IMR-90 (cell line): ENCODE data around the gene ALDH2. TPM values are rescaled to one million over a fixed set of nuclear protein-coding genes. Genes with fewer than 3 reads are reported as not detected.

Source experiments
- ATAC-seq: fragments of 200-7000 bp; cut with Tn5 transposase; 2 replicates; pipeline ENCODE4 v1.9.1; 2020; ENCODE audit warnings: low read depth, mild to moderate bottlenecking, moderate library complexity
- BruUV-seq: library from RNA; stranded (reverse); fragments of 400-500 nt; replicated peaks from 2 replicates; lab custom pipeline; 2021; lab: Mats Ljungman, UMichigan
- CTCF ChIA-PET: fragments of 300-600 bp; formaldehyde crosslinking; extraction: SDS; loops from one replicate; lab custom pipeline; 2021; ENCODE audit warnings: antibody characterized with exemption; lab: Yijun Ruan, JAX
- POLR2A ChIA-PET: fragments of 300-600 bp; sonication (Branson Sonifier 250); formaldehyde crosslinking; loops from one replicate; lab custom pipeline; 2022; ENCODE audit warnings: antibody characterized with exemption; ENCODE audit not compliant: unreplicated experiment; lab: Charles Lee
- DNase-seq: peaks from one replicate; pipeline ENCODE4 v3.0.0; 2013
- H2AFZ ChIP-seq: replicated peaks from 2 replicates; pipeline ENCODE3; 2013; ENCODE audit warnings: low read length, mild to moderate bottlenecking; ENCODE audit not compliant: poor library complexity
- H2AK5ac ChIP-seq: 2 replicates; pipeline ENCODE4 v1.6.1; 2013; ENCODE audit warnings: low read depth, low read length, inconsistent platforms
- H2AK9ac ChIP-seq: replicated peaks from 2 replicates; pipeline ENCODE3; 2013; ENCODE audit warnings: mild to moderate bottlenecking, low read depth, low read length, moderate library complexity; ENCODE audit not compliant: poor library complexity
- H2BK120ac ChIP-seq: 2 replicates; pipeline ENCODE4 v1.6.1; 2013; ENCODE audit warnings: low read depth, low read length, inconsistent platforms
- H2BK15ac ChIP-seq: 3 replicates; pipeline ENCODE4 v1.6.1; 2013; ENCODE audit warnings: low read depth, low read length, inconsistent platforms
- H2BK20ac ChIP-seq: 2 replicates; pipeline ENCODE4 v1.6.1; 2013; ENCODE audit warnings: low read depth, mild to moderate bottlenecking, inconsistent platforms, low read length, moderate library complexity
- H2BK5ac ChIP-seq: 2 replicates; pipeline ENCODE4 v1.6.1; 2013; ENCODE audit warnings: mild to moderate bottlenecking, low read depth, low read length, inconsistent platforms; ENCODE audit not compliant: poor library complexity, severe bottlenecking
- H3K14ac ChIP-seq: replicated peaks from 2 replicates; pipeline ENCODE4 v1.6.1; 2013; ENCODE audit warnings: low read depth, low read length, inconsistent platforms
- H3K18ac ChIP-seq: 2 replicates; pipeline ENCODE4 v1.6.1; 2013; ENCODE audit warnings: low read depth, low read length, control low read depth
- H3K23ac ChIP-seq: 2 replicates; pipeline ENCODE4 v1.6.1; 2013; ENCODE audit warnings: low read depth, low read length, inconsistent platforms
- H3K27ac ChIP-seq: 2 replicates; pipeline ENCODE4 v1.5.1; 2013; ENCODE audit warnings: mild to moderate bottlenecking, control low read depth, low read length; ENCODE audit not compliant: insufficient read depth
- H3K27me3 ChIP-seq: 2 replicates; pipeline ENCODE4 v1.6.1; 2013; ENCODE audit warnings: low read length; ENCODE audit not compliant: control insufficient read depth, insufficient read depth
- H3K36me3 ChIP-seq: 2 replicates; pipeline ENCODE4 v1.6.1; 2013; ENCODE audit warnings: low read length, mixed read lengths; ENCODE audit not compliant: control insufficient read depth, insufficient read depth
- H3K4ac ChIP-seq: 2 replicates; pipeline ENCODE4 v1.6.1; 2013; ENCODE audit warnings: low read depth, low read length, inconsistent platforms
- H3K4me1 ChIP-seq: 2 replicates; pipeline ENCODE4 v1.6.1; 2013; ENCODE audit warnings: low read length, mixed read lengths; ENCODE audit not compliant: control insufficient read depth, insufficient read depth
- H3K4me2 ChIP-seq: 2 replicates; pipeline ENCODE4 v1.6.1; 2013; ENCODE audit warnings: low read depth, mild to moderate bottlenecking, control low read depth, low read length, moderate library complexity
- H3K4me3 ChIP-seq: 2 replicates; pipeline ENCODE4 v1.5.1; 2013; ENCODE audit warnings: low read depth, mild to moderate bottlenecking, control low read depth, low read length, moderate library complexity; ENCODE audit not compliant: insufficient read depth
- H3K56ac ChIP-seq: 2 replicates; pipeline ENCODE4 v1.6.1; 2013; ENCODE audit warnings: low read length, inconsistent platforms; ENCODE audit not compliant: insufficient read depth; ENCODE audit errors: extremely low read depth
- H3K79me1 ChIP-seq, 2 experiments: 2 replicates each; pipeline ENCODE4 v1.6.1; 2013; ENCODE audit warnings: low read length in 2 of 2, inconsistent platforms in 1 of 2, low read depth in 1 of 2
- H3K9ac ChIP-seq: 2 replicates; pipeline ENCODE4 v1.6.1; 2013; ENCODE audit warnings: low read depth, low read length, control low read depth
- H3K9me1 ChIP-seq: 2 replicates; pipeline ENCODE4 v1.6.1; 2013; ENCODE audit warnings: low read length, inconsistent platforms; ENCODE audit not compliant: insufficient read depth
- H3K9me3 ChIP-seq: 2 replicates; pipeline ENCODE4 v1.6.1; 2013; ENCODE audit warnings: low read length; ENCODE audit not compliant: control insufficient read depth, insufficient read depth
- H4K20me1 ChIP-seq: 2 replicates; pipeline ENCODE4 v1.6.1; 2013; ENCODE audit warnings: low read length, inconsistent platforms; ENCODE audit not compliant: insufficient read depth
- H4K5ac ChIP-seq: 2 replicates; pipeline ENCODE4 v1.6.1; 2013; ENCODE audit warnings: mild to moderate bottlenecking, low read depth, low read length, control low read depth
- H4K8ac ChIP-seq, 2 experiments: 2 replicates each; pipeline ENCODE4 v1.6.1; 2013; ENCODE audit warnings: low read depth in 2 of 2, low read length in 2 of 2, control low read depth in 1 of 2, inconsistent platforms in 1 of 2
- H4K91ac ChIP-seq: 2 replicates; pipeline ENCODE4 v1.6.1; 2013; ENCODE audit warnings: low read depth, low read length, inconsistent platforms; ENCODE audit not compliant: insufficient read depth
- BHLHE40 ChIP-seq: fragments of 150-350 bp; IDR thresholded peaks from 2 replicates; pipeline ENCODE4 v1.6.1; 2016; ENCODE audit warnings: mild to moderate bottlenecking, low read depth, low read length
- CEBPB ChIP-seq: IDR thresholded peaks from 2 replicates; pipeline ENCODE4 v1.6.1; 2012; ENCODE audit warnings: low read depth, low read length, improper control_type of control experiment
- CHD1 ChIP-seq: IDR thresholded peaks from 2 replicates; pipeline ENCODE4 v1.6.1; 2012; ENCODE audit warnings: low read depth, low read length, improper control_type of control experiment
- CTCF ChIP-seq: conservative IDR thresholded peaks from 2 replicates; pipeline ENCODE4 v1.5.1; 2012; ENCODE audit warnings: mild to moderate bottlenecking, low read depth, low read length, improper control_type of control experiment
- ELK1 ChIP-seq: fragments of 150-350 bp; IDR thresholded peaks from 2 replicates; pipeline ENCODE4 v1.6.1; 2016; ENCODE audit warnings: low read depth, mild to moderate bottlenecking, low read length, moderate library complexity, borderline replicate concordance
- FOS ChIP-seq: fragments of 150-350 bp; IDR thresholded peaks from 2 replicates; pipeline ENCODE4 v1.6.1; 2016; ENCODE audit warnings: low read depth, low read length
- MAFK ChIP-seq: IDR thresholded peaks from 2 replicates; pipeline ENCODE4 v1.6.1; 2012; ENCODE audit warnings: low read depth, low read length, improper control_type of control experiment
- MAZ ChIP-seq: IDR thresholded peaks from 2 replicates; pipeline ENCODE4 v1.6.1; 2012; ENCODE audit warnings: low read depth, mild to moderate bottlenecking, low read length, improper control_type of control experiment, moderate library complexity, borderline replicate concordance
- MXI1 ChIP-seq: IDR thresholded peaks from 2 replicates; pipeline ENCODE4 v1.6.1; 2012; ENCODE audit warnings: low read depth, mild to moderate bottlenecking, low read length, moderate library complexity, borderline replicate concordance
- NFE2L2 ChIP-seq: fragments of 150-350 bp; IDR thresholded peaks from 2 replicates; pipeline ENCODE4 v1.6.1; 2016; ENCODE audit warnings: low read depth, mild to moderate bottlenecking, low read length
- POLR2A ChIP-seq: IDR thresholded peaks from 2 replicates; pipeline ENCODE4 v1.6.1; 2012; ENCODE audit warnings: mild to moderate bottlenecking, low read depth, low read length
- RAD21 ChIP-seq: IDR thresholded peaks from 2 replicates; pipeline ENCODE4 v1.6.1; 2012; ENCODE audit warnings: low read length, improper control_type of control experiment
- RCOR1 ChIP-seq: IDR thresholded peaks from 2 replicates; pipeline ENCODE4 v1.6.1; 2012; ENCODE audit warnings: mild to moderate bottlenecking, low read length, improper control_type of control experiment; ENCODE audit not compliant: insufficient replicate concordance
- RFX5 ChIP-seq: IDR thresholded peaks from 2 replicates; pipeline ENCODE4 v1.8.0; 2012; ENCODE audit warnings: low read depth, mild to moderate bottlenecking, low read length, moderate library complexity
- SMC3 ChIP-seq: fragments of 150-350 bp; IDR thresholded peaks from 2 replicates; pipeline ENCODE4 v1.6.1; 2016; ENCODE audit warnings: low read depth, mild to moderate bottlenecking, antibody characterized with exemption, low read length, moderate library complexity
- USF2 ChIP-seq: fragments of 150-350 bp; IDR thresholded peaks from 2 replicates; pipeline ENCODE4 v1.6.1; 2017; ENCODE audit warnings: mild to moderate bottlenecking, antibody characterized with exemption, low read length, low read depth
- WGBS, 2 experiments: methylation state at CpG; one replicate each; pipeline versions ENCODE4 v1.1.5 to v1.1.7; 2013; ENCODE audit warnings: missing lambda C conversion rate in 2 of 2; ENCODE audit not compliant: insufficient read length in 1 of 2; ENCODE audit errors: extremely low coverage in 2 of 2; 5-methylcytosine and 5-hydroxymethylcytosine counted together
- dilution Hi-C: fragments of 300-500 bp; cut with HindIII; formaldehyde crosslinking; loops from one replicate; pipeline ENCODE4 v1.14.3; 2018; ENCODE audit warnings: low sequenced_read_pairs; ENCODE audit not compliant: unreplicated experiment
- in situ Hi-C: fragments of 300-500 bp; cut with MboI; formaldehyde crosslinking; loops from 3 replicates; pipeline ENCODE4 v1.14.3; 2019; ENCODE audit warnings: low sequenced_read_pairs, inconsistent platforms, mixed read lengths
- intact Hi-C: fragments of 100-400 bp; cut with micrococcal nuclease; formaldehyde crosslinking; loops from 2 replicates; pipeline ENCODE4 v1.10.0; 2022
- polyA plus RNA-seq, 3 experiments: library from polyadenylated mRNA; depleted of rRNA; stranded (reverse); fragments of >200 nt; gene quantifications; 2 replicates each; pipeline ENCODE4 v1.2.3, GENCODE V29; 2012; ENCODE audit warnings: low replicate concordance in 1 of 3
- total RNA-seq: library from RNA; depleted of rRNA; stranded (reverse); fragments of >200 nt; gene quantifications from 2 replicates; pipeline ENCODE4 v1.2.3, GENCODE V29; 2012

ALDH2 gene
- total and polyA plus RNA-seq, 2 of the 4 experiments (the other 2 are of a cell fraction), result 16.0 to 41.2 TPM

DNA sequence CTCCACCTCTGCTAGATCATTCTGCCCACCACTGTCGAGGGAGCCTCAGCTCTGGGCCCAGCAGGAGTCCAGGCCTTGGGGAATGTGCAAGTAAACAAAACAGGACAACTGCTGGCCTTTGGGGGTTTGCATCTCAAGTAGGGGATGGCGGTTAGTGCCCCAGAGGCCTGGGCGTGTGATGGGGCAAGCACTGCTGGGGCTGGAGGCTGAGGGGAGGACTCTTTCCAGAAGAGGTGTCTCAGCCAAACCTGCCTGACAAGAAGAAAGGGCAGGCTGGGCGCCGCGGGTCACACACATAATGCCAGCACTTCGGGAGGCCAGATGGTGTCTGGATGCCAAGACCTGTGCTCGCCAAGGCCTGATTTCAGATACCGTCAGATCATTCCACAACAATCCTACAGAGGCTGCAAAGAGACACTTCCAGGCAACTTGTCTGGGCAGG lies 8.6 kb upstream of the ALDH2 start:
- Histone ChIP-seq H3K14ac (no peak overlapping the region), H2AFZ (peak overlapping the region; percentile 35), H3K36me3 (peaks cover 20% of the 10 kb centered on the region), H3K9ac (no peak overlapping the region), H2BK120ac (no peak overlapping the region), H3K4me1 (peaks cover 14% of the 10 kb centered on the region; the same call in 1 of the 2 replicates), H4K20me1 (peaks cover 5% of the 10 kb centered on the region; the same call in 1 of the 2 replicates), H3K9me3 (no peaks in the 10 kb centered on the region), H3K9me1 (no peaks in the 10 kb centered on the region), H4K8ac (no peak overlapping the region), H2BK5ac (no peak overlapping the region), H3K79me1 (no peaks in the 10 kb centered on the region), H3K18ac (no peak overlapping the region), H3K56ac (no peak overlapping the region), H2AK9ac (no peak overlapping the region), H3K23ac (no peak overlapping the region), H3K4me2 (no peak overlapping the region), H3K27me3 (no peaks in the 10 kb centered on the region), H2BK20ac (no peak overlapping the region), H4K5ac (no peak overlapping the region; the same call in 1 of the 2 replicates), H3K4me3 (no peak overlapping the region), H2AK5ac (no peak overlapping the region), H2BK15ac (no peak overlapping the region), H4K91ac (no peak overlapping the region), H3K27ac (no peak overlapping the region), H3K4ac (no peak overlapping the region)
- TF ChIP-seq MXI1, result no peak
- TF ChIP-seq RAD21, result no peak
- no peak for TF ChIP-seq ELK1
- no peak for TF ChIP-seq RFX5
- TF ChIP-seq SMC3, result no peak
- TF ChIP-seq USF2, result no peak
- TF ChIP-seq CEBPB, result no peak
- no peak for TF ChIP-seq MAFK
- TF ChIP-seq MAZ, result no peak
- TF ChIP-seq BHLHE40, result no peak
- TF ChIP-seq RCOR1, result no peak
- no peak for TF ChIP-seq NFE2L2
- no peak for TF ChIP-seq CTCF
- TF ChIP-seq CHD1, result no peak
- no peak for TF ChIP-seq FOS
- TF ChIP-seq POLR2A, result no peak
- WGBS, 2 experiments, result 100% methylated on average over 1 of the region's 9 CpGs; no CpG with 5 or more reads in 1 of the 2 experiments
- in situ Hi-C loops (loop anchor here (5.0 kb wide), 1 partner anchor 54 kb away; no protein-coding TSS in a partner anchor), dilution Hi-C loops (no loop called here), intact Hi-C loops (no loop called here)
- ChIA-PET CTCF (no interaction called here), POLR2A (interaction anchor here (1.7 kb wide), 1 partner anchor 8 kb away, joined by 6 read pairs; the partner anchor contains the start of gene ALDH2)
- no TSS peak for BruUV-seq
- ATAC-seq (peak; percentile 9; the same call in 1 of the 2 replicates), DNase-seq (no peak)
